Ecto neural progenitor cell (in vitro differentiated cells): Measurements from ENCODE around the gene CD4.

Source experiments
- DNase-seq: peaks from one replicate; pipeline ENCODE4 v3.0.0-alpha.2; 2018; ENCODE audit warnings: low spot score

The CD4 gene

GRCh38 chr12:6765634-6766581, 23.4 kb upstream of the CD4 start, which contains the start of gene PTMS:
PTMS (plus strand) TSS chr12:6766363; CDS start chr12:6766706, 343 bp downstream.
- peak; percentile 96 for DNase-seq

- peak; percentile 87 for DNase-seq
Observed at GRCh38 chr12:6766651-6767349, 22.5 kb upstream of the CD4 start.

- DNase-seq: no peak
Observed at GRCh38 chr12:6767353-6768319, 21.7 kb upstream of the CD4 start.

GRCh38 chr12:6768437-6768914, 20.9 kb upstream of the CD4 start:
- DNase-seq: no peak

- DNase-seq: peak; percentile 94
Observed at GRCh38 chr12:6768990-6769389, 20.3 kb upstream of the CD4 start.

- no peak for DNase-seq
Observed at GRCh38 chr12:6769666-6770065, 19.7 kb upstream of the CD4 start.

GRCh38 chr12:6770094-6770493, 19.2 kb upstream of the CD4 start:
- no peak for DNase-seq

GRCh38 chr12:6770600-6770999, 18.7 kb upstream of the CD4 start:
- no peak for DNase-seq

GRCh38 chr12:6771091-6771495, 18.2 kb upstream of the CD4 start:
- DNase-seq: no peak

GRCh38 chr12:6771509-6772330, 17.6 kb upstream of the CD4 start:
- no peak for DNase-seq

- DNase-seq: no peak
Observed at GRCh38 chr12:6772331-6772695, 17.0 kb upstream of the CD4 start, which contains the start of gene LAG3. LAG3 (plus strand) TSS chr12:6772520; CDS start chr12:6772853, 333 bp downstream.

GRCh38 chr12:6772726-6773589, 16.4 kb upstream of the CD4 start:
- no peak for DNase-seq

- peak; percentile 74 for DNase-seq
Observed at GRCh38 chr12:6773590-6774351, 15.6 kb upstream of the CD4 start.

- no peak for DNase-seq
Observed at GRCh38 chr12:6774499-6775062, 14.7 kb upstream of the CD4 start.

- DNase-seq: no peak
Observed at GRCh38 chr12:6775185-6776174, 13.8 kb upstream of the CD4 start.

- DNase-seq: no peak
Observed at GRCh38 chr12:6777386-6777785, 11.9 kb upstream of the CD4 start.

GRCh38 chr12:6778217-6778573, 11.1 kb upstream of the CD4 start:
- DNase-seq: peak; percentile 75
